Rectal smooth muscle tissue (tissue), 1 donor: ENCODE measurements around the gene RAB3C.
A peak's percentile ranks its signal among the peaks of the same experiment; 100 is the strongest.
"Not testable (repeated sequence)": the region's sequence is repeated elsewhere in the genome, so short reads cannot be mapped to it uniquely, and the experiment has no call there.

Experiments used
- H3K27ac ChIP-seq: one replicate; pipeline ENCODE4 v1.7.0; 2013; ENCODE audit warnings: low read depth, low read length, inconsistent platforms
- H3K27me3 ChIP-seq: one replicate; pipeline ENCODE4 v1.7.0; 2013; ENCODE audit warnings: low read length; ENCODE audit not compliant: control insufficient read depth, insufficient read depth
- H3K36me3 ChIP-seq: one replicate; pipeline ENCODE4 v1.7.0; 2013; ENCODE audit warnings: low read length; ENCODE audit not compliant: control insufficient read depth, insufficient read depth
- H3K4me1 ChIP-seq: one replicate; pipeline ENCODE4 v1.7.0; 2013; ENCODE audit warnings: low read length; ENCODE audit not compliant: control insufficient read depth, insufficient read depth
- H3K4me3 ChIP-seq: one replicate; pipeline ENCODE4 v1.7.0; 2013; ENCODE audit warnings: low read length
- H3K9ac ChIP-seq: one replicate; pipeline ENCODE4 v1.7.0; 2013; ENCODE audit warnings: low read length

The RAB3C gene

GRCh38 chr5:58565033-58565432 lies 17.8 kb upstream of the RAB3C start:
- Histone ChIP-seq H3K9ac (no peak overlapping the region), H3K27ac (no peak overlapping the region), H3K27me3 (no peaks in the 10 kb centered on the region), H3K4me3 (no peak overlapping the region), H3K36me3 (no peaks in the 10 kb centered on the region), H3K4me1 (no peaks in the 10 kb centered on the region)

GRCh38 chr5:58571501-58571900 lies 11.4 kb upstream of the RAB3C start:
- no peaks in the 10 kb centered on the region for H3K4me1 ChIP-seq
- no peaks in the 10 kb centered on the region for H3K27me3 ChIP-seq
- H3K36me3 ChIP-seq = no peaks in the 10 kb centered on the region
- no peak overlapping the region for H3K9ac ChIP-seq
- no peak overlapping the region for H3K4me3 ChIP-seq
- no peak overlapping the region for H3K27ac ChIP-seq

DNA sequence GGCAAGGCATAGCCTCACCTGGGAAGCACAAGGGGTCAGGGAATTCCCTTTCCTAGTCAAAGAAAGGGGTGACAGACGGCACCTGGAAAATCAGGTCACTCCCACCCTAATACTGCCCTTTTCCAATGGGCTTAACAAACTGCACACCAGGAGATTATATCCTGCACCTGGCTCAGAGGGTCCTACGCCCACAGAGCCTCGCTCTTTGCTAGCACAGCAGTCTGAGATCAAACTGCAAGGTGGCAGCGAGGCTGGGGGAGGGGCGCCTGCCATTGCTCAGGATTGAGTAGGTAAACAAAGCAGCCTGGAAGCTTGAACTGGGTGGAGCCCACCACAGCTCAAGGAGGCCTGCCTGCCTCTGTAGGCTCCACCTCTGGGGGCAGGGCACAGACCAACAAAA lies 9.9 kb upstream of the RAB3C start:
- H3K4me1 ChIP-seq, H3K4me3 ChIP-seq, H3K9ac ChIP-seq, H3K27me3 ChIP-seq, H3K27ac ChIP-seq, H3K36me3 ChIP-seq: not testable (repeated sequence)

DNA sequence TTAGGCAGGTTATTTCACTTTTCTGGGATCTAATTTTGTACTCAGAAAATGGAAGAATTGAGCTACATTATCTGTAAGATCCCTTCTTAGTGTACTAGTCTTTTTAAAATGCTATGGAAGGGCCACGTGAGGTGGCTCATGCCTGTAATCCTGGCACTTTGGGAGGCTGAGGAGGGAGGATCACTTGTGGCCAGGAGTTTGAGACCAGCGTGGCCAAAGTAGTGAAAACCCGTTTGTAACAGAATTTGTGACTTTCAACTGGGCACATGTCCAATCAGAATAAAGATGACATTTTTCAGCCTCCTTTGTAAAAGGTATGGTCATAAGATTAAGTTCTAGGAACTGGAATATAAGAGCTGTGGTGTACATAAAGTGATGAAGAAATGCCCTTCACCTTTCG lies 3.1 kb upstream of the RAB3C start:
- Histone ChIP-seq H3K4me3 (no peak overlapping the region), H3K36me3 (no peaks in the 10 kb centered on the region), H3K9ac (no peak overlapping the region), H3K27me3 (no peaks in the 10 kb centered on the region), H3K27ac (no peak overlapping the region), H3K4me1 (peaks cover 4% of the 10 kb centered on the region)

DNA sequence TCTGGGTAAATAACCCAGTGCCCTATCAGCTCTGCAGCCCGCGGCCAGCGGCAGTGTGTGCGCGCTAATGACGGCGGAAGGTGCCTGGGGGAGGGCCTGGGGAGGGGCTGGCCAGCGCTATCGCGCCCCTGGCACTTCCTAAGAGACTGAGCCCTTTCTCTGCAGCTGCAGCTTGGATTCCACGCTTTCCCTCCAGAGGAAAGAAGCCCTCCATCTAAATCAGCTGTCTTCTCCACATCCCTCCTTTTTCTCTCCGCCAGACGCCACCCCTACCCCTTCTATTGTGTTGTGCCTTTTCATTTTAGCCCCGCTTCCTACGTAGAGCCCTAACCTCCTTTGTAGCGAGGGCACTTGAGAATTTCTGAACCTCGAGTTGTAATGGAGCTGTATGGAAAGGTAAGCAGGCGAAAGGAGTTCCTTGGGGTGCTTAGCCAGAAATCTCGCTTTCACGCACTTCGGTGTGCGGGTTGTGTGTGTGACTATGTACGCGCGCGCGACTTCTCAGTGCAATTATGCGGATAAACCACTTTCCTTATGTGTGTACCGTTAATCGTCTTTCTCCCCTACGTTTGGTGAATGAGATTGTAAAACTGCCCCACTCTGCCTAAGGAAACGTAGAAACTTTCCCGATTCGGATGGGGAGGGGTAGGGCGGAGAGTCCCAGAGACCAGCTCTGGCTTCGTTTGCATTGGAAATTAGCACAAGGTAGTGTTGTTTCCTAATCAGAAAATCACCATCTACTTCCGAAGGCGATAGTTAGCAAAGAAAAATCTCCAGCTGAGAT lies 664 bp upstream of the RAB3C start:
- Histone ChIP-seq H3K36me3 (no peaks in the 10 kb centered on the region), H3K27ac (no peak overlapping the region), H3K27me3 (no peaks in the 10 kb centered on the region), H3K9ac (no peak overlapping the region), H3K4me3 (peak overlapping the region; percentile 80), H3K4me1 (peaks cover 4% of the 10 kb centered on the region)

DNA sequence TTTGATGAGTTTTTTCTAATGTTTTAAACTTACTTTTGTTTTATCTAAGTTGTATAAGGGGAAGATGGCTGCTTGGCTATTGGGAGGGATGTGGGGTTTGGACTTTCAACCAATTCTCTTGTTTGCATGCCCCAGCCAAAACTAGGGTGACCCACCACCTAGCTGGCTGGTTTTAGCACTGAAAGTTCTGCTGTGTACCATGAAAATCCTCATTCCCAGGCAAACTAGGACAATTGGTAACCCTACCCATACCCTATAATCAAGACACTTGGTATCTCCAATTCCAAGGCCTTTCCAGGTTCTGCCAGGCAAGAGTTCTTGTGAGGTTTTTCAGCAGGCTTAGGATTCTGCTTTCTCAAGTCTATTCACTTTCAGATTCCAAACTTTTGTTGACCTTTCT lies 13.1 kb downstream of the RAB3C start:
- Histone ChIP-seq H3K9ac (no peak overlapping the region), H3K36me3 (no peaks in the 10 kb centered on the region), H3K4me3 (no peak overlapping the region), H3K27me3 (no peaks in the 10 kb centered on the region), H3K27ac (no peak overlapping the region), H3K4me1 (no peaks in the 10 kb centered on the region)

- H3K36me3 ChIP-seq = no peaks in the 10 kb centered on the region
- no peak overlapping the region for H3K9ac ChIP-seq
- H3K4me1 ChIP-seq = no peaks in the 10 kb centered on the region
- H3K27ac ChIP-seq = no peak overlapping the region
- H3K27me3 ChIP-seq = no peaks in the 10 kb centered on the region
- H3K4me3 ChIP-seq = no peak overlapping the region
Observed at GRCh38 chr5:58598440-58598839, 15.6 kb downstream of the RAB3C start.

DNA sequence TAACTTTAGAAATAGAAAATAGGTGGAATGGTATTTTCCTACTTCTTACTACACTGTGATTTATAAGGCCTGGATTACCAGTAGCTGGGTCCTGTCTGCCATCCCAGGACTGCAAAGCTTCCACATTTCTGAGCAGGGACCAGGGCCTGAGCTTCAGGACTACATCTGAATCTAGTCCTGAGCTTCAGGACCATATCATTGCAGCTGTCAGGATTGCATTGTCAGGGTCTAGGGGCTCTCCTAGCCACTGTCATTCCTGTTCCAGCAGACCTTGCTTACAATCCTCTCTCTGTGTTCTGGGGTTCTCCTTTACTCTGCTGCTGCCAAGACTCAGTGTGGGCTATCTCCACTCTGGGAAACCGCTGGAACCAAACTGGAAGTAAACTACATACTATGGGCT lies 16.3 kb downstream of the RAB3C start:
- Histone ChIP-seq H3K27ac (no peak overlapping the region), H3K9ac (no peak overlapping the region), H3K27me3 (no peaks in the 10 kb centered on the region), H3K36me3 (no peaks in the 10 kb centered on the region), H3K4me3 (no peak overlapping the region), H3K4me1 (no peaks in the 10 kb centered on the region)

DNA sequence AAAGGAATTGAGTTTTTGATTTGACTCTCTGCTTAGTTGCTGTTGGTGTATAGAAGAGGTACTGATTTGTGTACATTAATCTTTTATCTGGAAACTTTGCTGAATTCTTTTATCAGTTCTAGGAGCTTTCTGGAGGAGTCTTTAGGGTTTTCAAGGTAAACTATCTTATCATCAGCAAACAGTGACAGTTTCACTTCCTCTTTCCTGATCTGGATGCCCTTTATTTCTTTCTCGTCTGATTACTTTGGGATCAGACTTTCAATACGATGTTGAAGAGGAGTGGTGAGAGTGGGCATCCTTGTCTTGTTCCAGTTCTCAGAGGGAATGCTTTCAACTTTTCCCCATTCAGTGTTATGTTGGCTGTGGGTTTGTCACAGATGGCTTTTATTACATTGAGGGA lies 17.7 kb downstream of the RAB3C start:
- H3K36me3 ChIP-seq, H3K27me3 ChIP-seq, H3K4me1 ChIP-seq, H3K27ac ChIP-seq, H3K9ac ChIP-seq, H3K4me3 ChIP-seq: not testable (repeated sequence)

DNA sequence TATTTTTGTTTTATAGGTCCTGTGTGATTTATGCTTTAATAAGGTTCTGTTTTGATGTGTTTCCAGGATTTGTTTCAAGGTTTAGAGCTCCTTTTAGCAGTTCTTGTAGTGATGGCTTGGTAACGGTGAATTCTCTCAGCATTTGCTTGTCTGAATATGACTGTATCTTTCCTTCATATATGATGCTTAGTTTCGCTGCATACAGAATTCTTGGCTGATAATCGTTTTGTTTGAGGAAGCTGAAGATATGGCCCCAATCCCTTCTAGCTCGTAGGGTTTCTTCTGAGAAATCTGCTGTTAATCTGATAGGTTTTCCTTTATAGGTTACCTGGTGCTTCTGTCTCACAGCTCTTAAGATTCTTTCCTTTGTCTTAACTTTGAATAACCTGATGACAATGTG lies 20.0 kb downstream of the RAB3C start:
- H3K4me1 ChIP-seq, H3K27ac ChIP-seq, H3K27me3 ChIP-seq, H3K36me3 ChIP-seq, H3K9ac ChIP-seq, H3K4me3 ChIP-seq: not testable (repeated sequence)

DNA sequence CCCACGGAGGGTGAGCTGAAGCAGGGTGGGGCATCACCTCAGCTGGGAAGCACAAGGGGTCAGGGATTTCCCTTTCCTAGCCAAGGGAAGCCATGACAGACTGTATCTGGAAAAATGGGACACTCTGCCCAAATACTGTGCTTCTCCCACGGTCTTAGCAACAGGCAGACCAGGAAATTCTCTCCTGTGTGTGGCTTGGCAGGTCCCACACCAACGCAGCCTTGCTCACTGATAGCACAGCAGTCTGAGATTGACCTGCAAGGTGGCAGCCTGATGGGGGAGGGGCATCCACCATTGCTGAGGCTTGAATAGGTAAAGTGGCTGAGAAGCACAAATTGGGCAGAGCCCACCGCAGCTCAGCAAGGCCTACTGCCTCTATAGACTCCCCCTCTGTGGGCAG lies 23.2 kb downstream of the RAB3C start:
- Histone ChIP-seq H3K36me3 (no peaks in the 10 kb centered on the region), H3K27me3 (no peaks in the 10 kb centered on the region), H3K4me3 (no peak overlapping the region), H3K27ac (no peak overlapping the region), H3K9ac (no peak overlapping the region), H3K4me1 (no peaks in the 10 kb centered on the region)

DNA sequence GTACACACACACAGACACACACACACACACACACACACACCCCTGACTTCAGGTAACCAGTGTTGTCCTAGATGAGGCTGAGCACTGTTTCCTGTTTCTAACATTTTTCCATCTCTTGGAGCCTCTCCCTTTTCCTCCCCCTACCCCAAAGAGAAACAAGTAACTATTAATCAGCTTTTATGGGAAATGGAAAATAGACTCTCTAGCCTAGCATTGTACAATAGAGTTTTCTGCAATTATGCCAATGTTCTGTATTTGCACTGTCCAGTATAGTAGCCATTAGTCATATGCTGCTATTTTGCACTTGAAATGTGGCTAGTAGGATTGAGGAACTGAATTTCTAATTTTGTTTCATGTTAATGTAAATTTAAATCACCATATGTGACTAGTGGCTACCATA lies 33.1 kb downstream of the RAB3C start:
- Histone ChIP-seq H3K4me3 (no peak overlapping the region), H3K4me1 (no peaks in the 10 kb centered on the region), H3K9ac (no peak overlapping the region), H3K27me3 (no peaks in the 10 kb centered on the region), H3K27ac (no peak overlapping the region), H3K36me3 (no peaks in the 10 kb centered on the region)

DNA sequence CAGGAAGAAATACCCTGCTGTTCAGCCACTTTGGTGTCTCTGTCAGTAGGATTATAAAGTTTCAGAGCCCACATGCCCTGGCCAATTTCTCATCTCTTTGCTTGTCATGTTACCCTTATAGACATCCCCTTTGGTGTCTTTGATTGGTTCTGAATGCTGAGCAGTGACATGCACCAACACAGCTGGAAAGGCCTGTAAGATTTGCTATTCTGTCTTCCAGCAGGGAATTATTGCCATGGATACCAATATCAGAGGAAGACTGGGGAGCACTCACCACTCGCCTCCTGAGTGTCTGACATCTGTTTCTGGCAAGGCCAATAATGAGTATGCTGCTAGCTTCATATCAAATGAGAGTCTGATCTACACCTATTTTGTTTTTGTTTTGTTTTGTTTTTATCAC lies 34.4 kb downstream of the RAB3C start:
- Histone ChIP-seq H3K9ac (no peak overlapping the region), H3K4me3 (no peak overlapping the region), H3K27ac (no peak overlapping the region), H3K36me3 (no peaks in the 10 kb centered on the region), H3K27me3 (no peaks in the 10 kb centered on the region), H3K4me1 (no peaks in the 10 kb centered on the region)
